HCT116 (cell line): ENCODE measurements around the gene NPW. TPM values are rescaled to one million over a fixed set of nuclear protein-coding genes. Genes with fewer than 3 reads are reported as not detected.

Source experiments
- ATAC-seq: fragments of 200-7000 bp; cut with Tn5 transposase; 2 replicates; pipeline ENCODE4 v1.9.1; 2020; ENCODE audit warnings: mild to moderate bottlenecking, moderate library complexity
- BruUV-seq: library from RNA; stranded (reverse); fragments of 400-500 nt; replicated peaks from 2 replicates; lab custom pipeline; 2021; lab: Mats Ljungman, UMichigan
- CTCF ChIA-PET: fragments of 300-600 bp; sonication (Branson Sonifier 250); formaldehyde crosslinking; loops from one replicate; lab custom pipeline; 2021; ENCODE audit warnings: antibody characterized with exemption; lab: Charles Lee
- POLR2A ChIA-PET: fragments of 300-600, 350-600 bp; sonication (Branson Sonifier 250); formaldehyde crosslinking; loops from one replicate; lab custom pipeline; 2021; ENCODE audit warnings: antibody characterized with exemption; lab: Charles Lee
- RAD21 ChIA-PET, 2 experiments: fragments of 300-600 bp; sonication (Branson Sonifier 250); formaldehyde crosslinking; loops; one replicate each; lab custom pipeline; 2023; ENCODE audit warnings: low total read pairs in 2 of 2; ENCODE audit not compliant: uncharacterized antibody in 2 of 2, unreplicated experiment in 2 of 2, low non-redundant PET in 1 of 2; lab: Charles Lee
- DNase-seq: peaks from one replicate; pipeline ENCODE4 v3.0.0-alpha.2; 2010; ENCODE audit warnings: low read depth, low spot score
- H2AFZ ChIP-seq: fragments of 200-600 bp; shearing (Covaris generic), sonication (generic); 2 replicates; pipeline ENCODE4 v1.6.1; 2017; ENCODE audit warnings: low read depth, mixed run types, mixed read lengths, antibody characterized with exemption, low read length; ENCODE audit not compliant: poor library complexity, severe bottlenecking
- H3K27ac ChIP-seq: 2 replicates; pipeline ENCODE4 v1.5.1; 2012; ENCODE audit warnings: low read depth, low read length
- H3K27me3 ChIP-seq: fragments of 200-600 bp; sonication (generic); 2 replicates; pipeline ENCODE4 v1.6.1; 2016; ENCODE audit warnings: mixed run types, low read length, mixed read lengths; ENCODE audit not compliant: insufficient read depth
- H3K36me3 ChIP-seq, 2 experiments: fragments of 200-500 bp in 1 of 2; fragments of 200-600 bp in 1 of 2; sonication (Bioruptor generic) in 1 of 2; sonication (generic) in 1 of 2; 2 replicates each; pipeline versions ENCODE4 v1.5.1 to v1.6.1; 2014 to 2016; ENCODE audit warnings: low read length in 2 of 2, inconsistent platforms in 1 of 2, mixed read lengths in 1 of 2, mixed run types in 1 of 2; ENCODE audit not compliant: insufficient read depth in 2 of 2, control insufficient read depth in 1 of 2
- H3K4me1 ChIP-seq, 2 experiments: fragments of 200-600 bp in 1 of 2; sonication (generic) in 1 of 2; 2 replicates each; pipeline versions ENCODE4 v1.5.1 to v1.6.1; 2012 to 2017; ENCODE audit warnings: low read length in 2 of 2, inconsistent platforms in 1 of 2, mild to moderate bottlenecking in 1 of 2, mixed read lengths in 1 of 2, mixed run types in 1 of 2, moderate library complexity in 1 of 2; ENCODE audit not compliant: insufficient read depth in 2 of 2, control insufficient read depth in 1 of 2
- H3K4me2 ChIP-seq: fragments of 200-600 bp; sonication (generic); 2 replicates; pipeline ENCODE4 v1.6.1; 2017; ENCODE audit warnings: mixed run types, low read length, mixed read lengths
- H3K4me3 ChIP-seq, 2 experiments: fragments of 200-600 bp in 1 of 2; sonication (generic) in 1 of 2; replicated peaks in 1 of 2; 2 replicates each; pipeline ENCODE4 v1.5.1; 2011 to 2016; ENCODE audit warnings: low read length in 2 of 2, control low read depth in 1 of 2, low read depth in 1 of 2, mild to moderate bottlenecking in 1 of 2, mixed read lengths in 1 of 2, mixed run types in 1 of 2
- H3K79me2 ChIP-seq: fragments of 200-600 bp; sonication (generic); 2 replicates; pipeline ENCODE4 v1.6.1; 2017; ENCODE audit warnings: mild to moderate bottlenecking, mixed run types, low read length, moderate library complexity, mixed read lengths; ENCODE audit not compliant: insufficient read depth
- H3K9ac ChIP-seq: fragments of 200-600 bp; sonication (generic); 2 replicates; pipeline ENCODE4 v1.6.1; 2016; ENCODE audit warnings: low read length, mixed read lengths
- H3K9me2 ChIP-seq: fragments of 200-600 bp; sonication (generic), shearing (Covaris generic); 2 replicates; pipeline ENCODE4 v1.6.1; 2017; ENCODE audit warnings: mixed run types, mild to moderate bottlenecking, moderate library complexity; ENCODE audit not compliant: insufficient read depth
- H3K9me3 ChIP-seq, 2 experiments: fragments of 200-500 bp in 1 of 2; fragments of 200-600 bp in 1 of 2; sonication (Bioruptor generic) in 1 of 2; sonication (generic) in 1 of 2; 2 replicates each; pipeline ENCODE4 v1.6.1; 2014 to 2017; ENCODE audit warnings: low read length in 2 of 2, mixed read lengths in 2 of 2, inconsistent platforms in 1 of 2, low read depth in 1 of 2, mild to moderate bottlenecking in 1 of 2, mixed run types in 1 of 2, moderate library complexity in 1 of 2; ENCODE audit not compliant: control insufficient read depth in 1 of 2, insufficient read depth in 1 of 2
- H4K20me1 ChIP-seq: fragments of 200-600 bp; sonication (generic), shearing (Covaris generic); 2 replicates; pipeline ENCODE4 v1.6.1; 2017; ENCODE audit warnings: mixed run types, mild to moderate bottlenecking, moderate library complexity; ENCODE audit not compliant: insufficient read depth
- CEBPB ChIP-seq: IDR thresholded peaks from 2 replicates; pipeline ENCODE4 v1.6.1; 2012; ENCODE audit warnings: low read depth
- EGR1 ChIP-seq: IDR thresholded peaks from 2 replicates; pipeline ENCODE4 v1.6.1; 2012; ENCODE audit warnings: low read depth
- POLR2A ChIP-seq: IDR thresholded peaks from 2 replicates; pipeline ENCODE4 v1.7.0; 2011; ENCODE audit warnings: borderline replicate concordance; ENCODE audit not compliant: insufficient read depth, insufficient read length; ENCODE audit errors: extremely low read depth
- POLR2AphosphoS5 ChIP-seq: IDR thresholded peaks from 2 replicates; pipeline ENCODE4 v1.6.1; 2011; ENCODE audit warnings: mild to moderate bottlenecking, low read depth, low read length, moderate library complexity
- RAD21 ChIP-seq: IDR thresholded peaks from 2 replicates; pipeline ENCODE4 v1.6.1; 2012; ENCODE audit warnings: low read depth, mild to moderate bottlenecking
- SP1 ChIP-seq: IDR thresholded peaks from 2 replicates; pipeline ENCODE4 v1.6.1; 2012; ENCODE audit warnings: low read depth
- SRF ChIP-seq: IDR thresholded peaks from 2 replicates; pipeline ENCODE4 v1.6.1; 2012; ENCODE audit warnings: low read depth
- YY1 ChIP-seq: IDR thresholded peaks from 2 replicates; pipeline ENCODE4 v1.6.1; 2011; ENCODE audit warnings: low read length, low read depth, moderate library complexity, mild to moderate bottlenecking; ENCODE audit not compliant: insufficient replicate concordance; ENCODE audit errors: extremely low read depth
- ZFX ChIP-seq: fragments of 450-650 bp; IDR thresholded peaks from 2 replicates; pipeline ENCODE4 v1.6.1; 2017
- ZNF274 ChIP-seq: fragments of 200-500 bp; sonication (Bioruptor generic); IDR thresholded peaks from 2 replicates; pipeline ENCODE4 v1.6.1; 2014; ENCODE audit warnings: mild to moderate bottlenecking, low read depth, low read length, inconsistent platforms
- intact Hi-C: fragments of 100-400 bp; cut with micrococcal nuclease; formaldehyde crosslinking; loops from 2 replicates; pipeline ENCODE4 v1.10.0; 2022
- total RNA-seq: library from RNA; stranded (reverse); gene quantifications from one replicate; pipeline ENCODE4 v1.2.1, GENCODE V29; 2021; ENCODE audit not compliant: unreplicated experiment
- TF ChIP-seq, protein P1 (sequence below): IDR thresholded peaks from 2 replicates; pipeline ENCODE4 v1.6.1; 2012; ENCODE audit warnings: low read depth
- TF ChIP-seq, protein P2 (sequence below): IDR thresholded peaks from 2 replicates; pipeline ENCODE4 v1.6.1; 2011; ENCODE audit warnings: mild to moderate bottlenecking, low read length, moderate library complexity; ENCODE audit not compliant: insufficient replicate concordance; ENCODE audit errors: extremely low read depth

Gene NPW
- total RNA-seq, 1 experiment from 2014 or later = 226 TPM

DNA sequence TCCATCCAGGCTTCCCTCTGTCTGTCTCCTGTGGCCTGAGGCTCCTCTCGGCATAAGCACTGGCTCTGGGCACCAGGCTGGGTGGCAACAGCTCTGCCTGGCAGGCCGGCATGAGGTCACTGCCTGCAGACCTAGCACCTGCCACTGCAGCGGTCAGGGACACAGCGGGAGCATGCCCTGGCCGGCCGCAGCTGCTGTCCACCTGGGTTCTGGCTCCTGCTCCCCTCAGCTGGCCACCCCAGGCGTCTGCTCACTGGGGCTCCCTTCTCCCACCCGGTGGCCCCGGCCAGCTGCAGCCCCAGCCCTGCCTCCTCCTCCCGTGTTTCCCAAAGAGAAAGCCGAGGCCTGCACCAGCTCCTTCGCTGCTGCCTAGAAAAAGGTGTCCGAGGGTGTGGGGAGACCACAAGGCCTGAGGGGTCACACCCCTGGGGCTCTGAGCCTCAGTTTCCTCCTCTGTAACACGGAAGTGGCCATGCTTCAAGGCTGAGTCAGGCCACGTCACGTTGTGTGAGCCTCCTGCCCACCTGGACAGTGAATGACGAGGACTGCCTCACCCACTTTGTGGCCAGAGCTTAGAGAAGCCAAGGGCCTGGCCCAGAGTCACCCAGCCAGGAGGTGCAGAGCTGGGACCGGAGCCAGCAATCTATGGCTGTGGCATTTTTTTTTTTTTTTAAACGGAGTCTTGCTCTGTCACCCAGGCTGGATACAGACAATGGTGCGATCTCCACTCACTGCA lies 21.4 kb downstream of the NPW start (continued):
- TF ChIP-seq RAD21 (no peak), SRF (no peak), POLR2A (no peak), ZFX (no peak), CEBPB (no peak), ZNF274 (no peak)

DNA sequence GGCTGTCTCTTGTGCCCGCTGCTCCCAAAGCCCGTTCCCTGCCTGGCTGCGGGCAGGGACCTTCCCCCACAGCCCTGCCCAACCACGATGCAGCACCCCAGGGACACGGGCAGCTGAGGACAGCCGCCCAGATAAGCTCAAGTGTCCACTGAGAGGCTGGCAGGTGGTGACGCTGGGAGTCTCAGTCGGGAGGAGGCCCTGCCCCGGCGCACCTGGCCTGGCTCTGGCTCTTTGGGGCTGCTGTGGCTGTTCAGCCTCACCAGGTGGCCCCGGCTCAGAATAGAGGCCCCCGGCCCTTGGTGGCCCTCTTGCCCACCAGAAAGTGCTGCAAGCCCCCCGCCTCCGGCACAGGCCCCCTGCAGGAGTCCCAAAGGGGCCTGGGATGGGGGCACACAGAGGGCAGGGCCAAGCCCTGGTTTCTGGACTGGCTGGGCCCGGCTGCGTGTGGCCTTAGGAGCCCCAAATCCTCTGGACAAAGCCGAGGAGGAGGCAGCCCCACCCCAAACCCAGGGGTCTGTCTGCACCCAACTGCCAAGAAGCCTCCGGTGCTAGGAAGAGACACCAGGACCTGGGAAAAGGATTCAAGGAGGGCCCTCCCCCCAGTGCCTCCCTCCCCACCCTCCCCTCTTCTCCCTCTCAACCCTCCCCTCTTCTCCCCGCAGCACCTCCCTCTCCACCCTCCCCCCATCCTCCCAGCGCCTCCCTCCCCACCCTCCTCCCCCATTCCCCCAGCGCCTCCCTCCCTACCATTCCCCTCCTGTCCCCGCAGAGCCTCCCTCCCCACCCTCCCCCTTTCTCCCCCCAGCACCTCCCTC lies 22.8 kb downstream of the NPW start:
- CTCF ChIA-PET = no interaction called here
- intact Hi-C loops = no loop called here
- Histone ChIP-seq H2AFZ (no peak overlapping the region), H3K27me3 (no peaks in the 10 kb centered on the region), H3K9me2 (no peaks in the 10 kb centered on the region), H3K9ac (no peak overlapping the region), H3K36me3 (no peaks in the 10 kb centered on the region), H3K4me3 (no peak overlapping the region), H3K27ac (no peak overlapping the region)
- RAD21 ChIA-PET = no interaction called here
- TF ChIP-seq POLR2AphosphoS5 (no peak), YY1 (no peak), SP1 (no peak), EGR1 (no peak)
- TF ChIP-seq, protein P1, sequence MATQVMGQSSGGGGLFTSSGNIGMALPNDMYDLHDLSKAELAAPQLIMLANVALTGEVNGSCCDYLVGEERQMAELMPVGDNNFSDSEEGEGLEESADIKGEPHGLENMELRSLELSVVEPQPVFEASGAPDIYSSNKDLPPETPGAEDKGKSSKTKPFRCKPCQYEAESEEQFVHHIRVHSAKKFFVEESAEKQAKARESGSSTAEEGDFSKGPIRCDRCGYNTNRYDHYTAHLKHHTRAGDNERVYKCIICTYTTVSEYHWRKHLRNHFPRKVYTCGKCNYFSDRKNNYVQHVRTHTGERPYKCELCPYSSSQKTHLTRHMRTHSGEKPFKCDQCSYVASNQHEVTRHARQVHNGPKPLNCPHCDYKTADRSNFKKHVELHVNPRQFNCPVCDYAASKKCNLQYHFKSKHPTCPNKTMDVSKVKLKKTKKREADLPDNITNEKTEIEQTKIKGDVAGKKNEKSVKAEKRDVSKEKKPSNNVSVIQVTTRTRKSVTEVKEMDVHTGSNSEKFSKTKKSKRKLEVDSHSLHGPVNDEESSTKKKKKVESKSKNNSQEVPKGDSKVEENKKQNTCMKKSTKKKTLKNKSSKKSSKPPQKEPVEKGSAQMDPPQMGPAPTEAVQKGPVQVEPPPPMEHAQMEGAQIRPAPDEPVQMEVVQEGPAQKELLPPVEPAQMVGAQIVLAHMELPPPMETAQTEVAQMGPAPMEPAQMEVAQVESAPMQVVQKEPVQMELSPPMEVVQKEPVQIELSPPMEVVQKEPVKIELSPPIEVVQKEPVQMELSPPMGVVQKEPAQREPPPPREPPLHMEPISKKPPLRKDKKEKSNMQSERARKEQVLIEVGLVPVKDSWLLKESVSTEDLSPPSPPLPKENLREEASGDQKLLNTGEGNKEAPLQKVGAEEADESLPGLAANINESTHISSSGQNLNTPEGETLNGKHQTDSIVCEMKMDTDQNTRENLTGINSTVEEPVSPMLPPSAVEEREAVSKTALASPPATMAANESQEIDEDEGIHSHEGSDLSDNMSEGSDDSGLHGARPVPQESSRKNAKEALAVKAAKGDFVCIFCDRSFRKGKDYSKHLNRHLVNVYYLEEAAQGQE = no peak
- TF ChIP-seq, protein P2, sequence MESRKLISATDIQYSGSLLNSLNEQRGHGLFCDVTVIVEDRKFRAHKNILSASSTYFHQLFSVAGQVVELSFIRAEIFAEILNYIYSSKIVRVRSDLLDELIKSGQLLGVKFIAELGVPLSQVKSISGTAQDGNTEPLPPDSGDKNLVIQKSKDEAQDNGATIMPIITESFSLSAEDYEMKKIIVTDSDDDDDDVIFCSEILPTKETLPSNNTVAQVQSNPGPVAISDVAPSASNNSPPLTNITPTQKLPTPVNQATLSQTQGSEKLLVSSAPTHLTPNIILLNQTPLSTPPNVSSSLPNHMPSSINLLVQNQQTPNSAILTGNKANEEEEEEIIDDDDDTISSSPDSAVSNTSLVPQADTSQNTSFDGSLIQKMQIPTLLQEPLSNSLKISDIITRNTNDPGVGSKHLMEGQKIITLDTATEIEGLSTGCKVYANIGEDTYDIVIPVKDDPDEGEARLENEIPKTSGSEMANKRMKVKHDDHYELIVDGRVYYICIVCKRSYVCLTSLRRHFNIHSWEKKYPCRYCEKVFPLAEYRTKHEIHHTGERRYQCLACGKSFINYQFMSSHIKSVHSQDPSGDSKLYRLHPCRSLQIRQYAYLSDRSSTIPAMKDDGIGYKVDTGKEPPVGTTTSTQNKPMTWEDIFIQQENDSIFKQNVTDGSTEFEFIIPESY = no peak
- TF ChIP-seq, all 23 proteins: peak for 0
- H3K9me3 ChIP-seq = no peaks in the 10 kb centered on the region
- POLR2A ChIA-PET = no interaction called here
- no peaks in the 10 kb centered on the region for H4K20me1 ChIP-seq
- peaks cover 11 to 53% of the 10 kb centered on the region in 2 experiments; a peak in 3 of 4 replicates for H3K4me1 ChIP-seq
- BruUV-seq = no TSS peak
- DNase-seq = no peak
- H3K4me2 ChIP-seq = peak overlapping the region; percentile 17; the same call in 1 of the 2 replicates
- no peaks in the 10 kb centered on the region; the same call in 1 of the 2 replicates for H3K79me2 ChIP-seq
- no peak for ATAC-seq
